Mammary epithelial cell (primary cell): ENCODE measurements around the gene DSCAM.

Experiments used
- CTCF ChIP-seq, 2 donors: IDR thresholded peaks in 1 of 2; conservative IDR thresholded peaks in 1 of 2; 2 replicates each; pipeline ENCODE4 v1.5.1; 2011 to 2012; ENCODE audit warnings: inconsistent platforms in 2 of 2, low read length in 2 of 2, mild to moderate bottlenecking in 2 of 2, control low read depth in 1 of 2, low read depth in 1 of 2; ENCODE audit not compliant: insufficient read depth in 1 of 2; ENCODE audit errors: extremely low read depth in 1 of 2
- EZH2 ChIP-seq: IDR thresholded peaks from 2 replicates; pipeline ENCODE4 v1.6.1; 2012; ENCODE audit warnings: low read length, inconsistent platforms, borderline replicate concordance

- TF ChIP-seq EZH2 (no peak), CTCF (conservative IDR thresholded peaks at IDR 0.05 in 1 of 2, IDR thresholded peaks at IDR 0.05 in 1 of 2; ENCODE audit: extremely low read depth in 1 of 2, insufficient read depth in 1 of 2, low read depth in 1 of 2, low read length in 2 of 2) (no peak)
Observed at GRCh38 chr21:40562242-40563002, 284.5 kb downstream of the DSCAM start.
